Right ventricle myocardium superior (tissue), 1 donor: Measurements from ENCODE around the gene GALNT13. TPM values are rescaled to one million over a fixed set of nuclear protein-coding genes. Genes with fewer than 3 reads are reported as not detected.

Experiments used
- ATAC-seq: fragments of 200-7000 bp; cut with Tn5 transposase; one replicate; pipeline ENCODE4 v1.9.1; 2020; ENCODE audit warnings: mild to moderate bottlenecking; ENCODE audit not compliant: poor library complexity
- DNase-seq: peaks from one replicate; pipeline ENCODE4 v3.0.0-alpha.2; 2020
- intact Hi-C: fragments of 100-400 bp; cut with DNase I; formaldehyde crosslinking; loops from one replicate; pipeline ENCODE4 v1.11.2; 2022
- total RNA-seq: library from RNA; stranded (reverse); fragmentation: NEBNext Ultra II Directional; extraction: Animal tissue kit (Norgen Biotek cat#: 25700); gene quantifications from one replicate; pipeline ENCODE4 v1.2.1, GENCODE V29; 2021
- donor health status: DM: no; HTN: yes; CAD: no; lungs with severe emphysema.

The GALNT13 gene
- total RNA-seq, 1 donor from 2014 or later: not detected

DNA sequence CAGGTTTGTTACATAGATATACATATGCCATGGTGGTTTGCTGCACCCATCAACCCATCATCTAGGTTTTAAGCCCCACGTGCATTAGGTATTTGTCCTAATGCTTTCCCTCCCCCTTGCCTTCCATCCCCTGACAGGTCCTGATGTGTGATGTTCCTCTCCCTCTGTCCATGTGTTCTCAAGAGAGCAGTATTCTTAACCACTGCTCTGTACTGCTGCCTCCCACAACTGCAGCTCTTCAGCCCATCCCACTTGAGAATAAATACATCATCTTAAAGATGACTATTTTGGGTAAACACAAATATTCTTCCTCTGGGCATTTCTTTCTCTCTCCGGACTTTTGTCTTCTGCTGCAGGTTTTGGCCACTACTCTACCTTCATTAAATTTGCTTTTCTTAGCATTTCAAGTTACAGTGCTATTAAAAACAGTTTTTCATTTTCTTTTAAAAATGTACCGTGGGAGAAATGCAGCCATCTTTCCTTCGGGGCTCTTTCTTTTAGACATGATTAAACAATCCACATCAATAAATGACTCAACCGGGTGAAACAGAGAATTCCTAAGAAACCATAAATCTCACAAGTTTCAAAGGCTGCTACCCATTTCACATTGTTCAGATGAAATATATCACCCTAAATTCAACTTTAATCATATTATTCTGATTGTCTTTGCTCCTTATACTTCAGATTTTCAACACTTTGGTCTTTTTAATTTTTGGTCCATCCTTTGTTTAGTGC is 323.4 kb downstream of the GALNT13 start:
- intact Hi-C loops: no loop called here
- ATAC-seq: no peak
- DNase-seq: no peak

DNA sequence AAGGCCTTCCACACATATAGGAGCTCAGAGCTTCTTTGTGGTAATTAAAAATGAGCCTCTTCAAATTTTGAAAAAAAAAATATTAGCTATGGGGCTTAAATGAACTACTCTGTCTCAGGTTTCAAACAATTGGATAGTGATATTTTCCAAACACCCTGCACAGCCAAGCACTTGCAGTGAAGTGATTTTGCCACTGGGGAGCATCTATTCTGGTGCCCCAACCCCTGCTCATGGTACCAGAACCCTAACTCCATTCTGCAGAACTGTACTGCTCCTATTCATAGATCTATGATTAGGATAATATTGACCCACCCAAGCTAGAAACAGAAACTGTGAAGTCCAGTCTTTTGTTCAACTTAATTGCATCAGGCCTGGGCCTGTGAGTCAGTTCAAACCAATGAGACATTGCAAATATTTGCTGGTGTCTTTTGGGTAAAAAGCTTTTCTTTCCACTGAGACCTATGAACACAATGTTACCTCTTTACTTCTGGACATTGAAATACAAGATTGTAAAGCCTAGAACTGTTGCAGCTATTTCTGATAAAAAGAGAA is 324.0 kb downstream of the GALNT13 start:
- intact Hi-C loops: no loop called here
- ATAC-seq: no peak

DNA sequence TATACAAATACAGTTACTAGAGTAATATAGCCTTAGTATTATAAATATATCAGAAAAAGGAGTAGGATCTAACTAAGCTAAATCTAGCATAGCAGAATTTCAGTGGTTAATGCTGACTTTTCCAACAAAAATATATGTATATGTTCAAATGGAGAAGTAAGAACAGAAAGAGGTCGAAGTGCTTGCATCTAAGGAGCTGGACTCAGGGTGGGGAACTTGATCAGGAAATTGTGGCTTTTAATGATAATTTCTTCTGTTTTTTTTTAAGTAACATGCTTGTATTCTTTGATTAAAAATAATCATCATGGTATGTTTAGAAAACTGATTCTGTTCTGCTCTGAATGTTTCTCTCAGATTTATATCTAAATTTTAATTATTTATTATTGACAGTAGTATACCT is 327.1 kb downstream of the GALNT13 start:
- DNase-seq (no peak), ATAC-seq (no peak)
- intact Hi-C loops: no loop called here

More for the DNA sequence above, 324.0 kb downstream of the GALNT13 start:
- no peak for DNase-seq

DNA sequence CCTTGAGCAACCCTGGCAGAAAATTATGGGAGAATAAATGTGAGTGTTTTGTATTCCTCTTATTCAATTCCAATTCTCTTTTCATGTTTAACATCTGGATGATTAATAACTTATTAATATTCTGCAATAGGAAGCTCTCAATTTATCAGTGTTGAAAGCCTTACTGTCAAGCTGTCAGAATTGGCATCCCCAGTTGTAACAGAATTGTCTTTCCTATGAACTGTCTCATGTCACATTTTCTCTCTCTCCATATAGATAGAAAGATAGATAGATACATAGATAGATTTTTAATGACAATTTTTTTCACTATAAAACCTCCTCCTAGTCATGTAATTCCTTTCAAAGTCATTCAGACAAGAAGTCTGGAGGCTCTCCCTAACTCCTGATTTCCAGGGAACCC is 331.5 kb downstream of the GALNT13 start:
- intact Hi-C loops: no loop called here
- DNase-seq (no peak), ATAC-seq (no peak)

DNA sequence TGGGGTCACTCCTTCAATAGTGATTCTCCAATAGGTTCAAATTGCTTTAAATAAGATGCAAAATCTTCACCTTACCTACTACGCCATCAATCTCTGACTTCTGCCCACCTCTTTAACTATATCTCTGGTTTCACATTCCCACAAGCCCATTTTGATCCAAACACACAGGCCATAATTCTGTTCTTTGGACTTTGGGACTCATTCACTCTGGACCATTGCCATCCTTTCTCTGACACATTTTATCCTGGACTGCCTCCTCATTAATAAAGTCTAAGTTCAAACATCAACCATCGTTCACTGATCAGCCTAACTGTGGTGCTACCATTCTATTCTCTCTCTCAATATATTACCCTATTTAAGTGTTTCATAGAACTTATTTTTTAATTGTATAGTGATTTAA is 332.2 kb downstream of the GALNT13 start:
- ATAC-seq (no peak), DNase-seq (no peak)
- intact Hi-C loops: no loop called here

DNA sequence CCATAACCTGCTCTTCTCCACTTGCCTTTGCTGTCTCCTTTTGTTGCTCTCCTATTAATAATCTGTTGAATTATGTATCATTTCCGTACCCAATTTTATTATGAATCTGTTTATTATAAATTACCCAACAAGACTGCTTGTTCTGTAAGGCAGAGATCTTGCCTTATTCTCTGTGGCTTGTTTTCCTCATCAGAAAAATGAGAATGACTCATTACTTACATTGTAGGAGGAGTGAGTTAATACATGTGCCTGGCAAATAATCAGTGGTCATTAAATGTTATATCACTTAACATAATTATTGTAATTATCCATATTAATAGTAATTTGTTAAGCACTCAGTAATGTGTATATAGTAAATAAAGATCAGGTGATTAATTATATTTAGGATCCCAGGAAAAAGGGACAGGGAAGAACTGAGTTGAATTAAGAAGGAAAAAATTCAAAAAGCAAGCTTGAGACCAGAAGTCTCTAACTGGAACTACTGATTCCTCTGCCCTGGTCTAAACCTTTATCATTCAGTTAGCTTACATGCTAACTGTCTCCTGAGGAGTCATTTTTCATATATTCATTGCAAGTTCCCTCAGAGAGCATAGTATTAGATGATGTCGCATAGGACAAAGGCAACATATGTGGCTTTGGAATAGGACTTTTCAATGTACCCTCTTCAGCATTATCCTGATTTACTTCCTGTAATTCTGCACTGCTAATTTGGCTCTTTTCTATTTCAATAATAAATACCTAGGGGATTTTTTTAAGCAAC is 335.7 kb downstream of the GALNT13 start:
- ATAC-seq (no peak), DNase-seq (no peak)
- intact Hi-C loops: no loop called here

DNA sequence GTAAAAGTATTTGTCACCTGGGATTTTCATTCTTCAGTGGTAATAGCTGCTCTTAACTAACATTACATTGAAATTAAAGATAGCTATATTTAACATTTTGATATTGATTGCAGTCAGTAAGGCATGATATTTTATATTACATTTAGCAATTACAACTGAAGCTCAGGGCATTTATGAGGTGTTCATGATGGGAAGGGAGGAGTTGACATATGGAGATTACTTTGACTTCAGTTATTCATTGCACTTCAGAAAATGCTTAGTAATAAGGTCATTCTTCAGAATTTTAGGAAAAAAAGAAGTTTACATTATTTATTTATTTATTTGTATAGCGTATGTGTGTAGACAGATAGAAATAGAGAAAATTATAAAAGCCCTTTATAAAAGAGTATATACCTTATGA is 352.0 kb downstream of the GALNT13 start:
- intact Hi-C loops: no loop called here
- no peak for DNase-seq
- no peak for ATAC-seq

DNA sequence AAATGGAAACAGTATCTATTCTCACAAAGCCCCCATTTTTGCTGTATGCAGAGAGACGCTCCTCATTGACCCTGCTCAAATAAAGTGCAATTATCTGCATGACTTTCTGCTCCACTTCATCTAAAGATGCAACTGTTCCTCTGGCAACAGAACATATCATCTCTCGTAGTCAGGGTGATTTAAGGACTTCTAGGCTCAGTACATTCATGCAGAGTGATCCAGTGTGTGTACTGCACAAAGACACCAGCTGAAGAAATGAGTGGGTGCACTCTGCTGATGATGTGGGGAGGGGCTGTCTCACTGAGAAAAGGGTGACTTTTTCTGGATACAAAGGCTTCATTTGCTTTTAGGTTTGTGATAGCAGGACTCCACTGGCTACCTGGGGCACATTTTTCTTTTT is 355.2 kb downstream of the GALNT13 start:
- ATAC-seq (no peak), DNase-seq (no peak)
- intact Hi-C loops: no loop called here

DNA sequence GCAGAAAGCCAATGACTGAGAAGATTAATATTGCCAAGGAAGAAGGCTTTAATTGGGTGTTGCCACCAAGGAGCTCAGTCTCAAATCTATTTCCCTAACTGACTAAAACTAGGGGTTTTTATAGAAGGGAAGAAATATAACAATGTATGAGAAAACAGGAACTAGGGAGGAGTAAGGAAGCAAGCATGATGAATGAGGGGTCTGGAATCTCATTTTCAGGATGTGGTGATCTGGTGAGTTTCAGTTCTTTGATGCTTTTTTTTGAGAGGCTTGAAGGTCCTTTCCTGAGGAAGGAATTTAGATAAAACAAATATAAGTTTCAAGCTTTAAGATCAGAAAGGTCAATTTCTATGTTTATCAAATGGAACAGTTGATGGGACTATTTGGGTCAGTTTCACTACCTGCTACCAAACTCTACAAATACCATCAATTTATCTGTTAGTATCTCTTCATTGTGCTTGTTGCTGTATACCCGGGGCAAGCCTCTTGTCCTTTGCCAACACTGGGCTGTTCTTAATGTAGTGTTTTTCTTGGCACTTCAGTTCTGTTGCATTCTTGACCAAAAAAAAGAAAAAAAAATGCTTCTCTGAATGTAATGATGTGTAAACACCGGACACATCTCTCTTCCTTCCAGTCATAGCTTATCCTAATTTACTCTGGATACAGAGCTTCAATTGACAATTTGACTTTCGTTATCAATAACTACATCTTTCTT is 357.0 kb downstream of the GALNT13 start:
- ATAC-seq (no peak), DNase-seq (no peak)
- intact Hi-C loops: no loop called here

DNA sequence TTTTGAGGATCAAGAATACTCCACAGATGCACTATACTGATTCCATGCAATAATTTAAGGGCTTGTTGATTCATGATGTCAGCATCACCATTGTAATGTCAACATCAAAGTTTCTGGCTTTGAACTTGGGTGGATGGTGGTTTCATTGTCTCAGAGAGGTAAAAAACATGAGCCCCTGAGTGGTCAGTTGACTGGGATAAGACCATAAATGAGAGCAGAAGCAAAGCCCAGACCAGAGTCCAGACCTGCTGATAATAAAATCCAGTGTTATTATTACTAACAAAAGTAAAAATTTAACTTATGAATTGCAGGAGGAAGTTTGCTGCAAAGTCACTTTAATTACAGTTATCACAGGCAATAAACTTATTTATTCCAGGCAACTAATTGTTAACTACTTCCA is 358.2 kb downstream of the GALNT13 start:
- ATAC-seq (no peak), DNase-seq (no peak)
- intact Hi-C loops: no loop called here

DNA sequence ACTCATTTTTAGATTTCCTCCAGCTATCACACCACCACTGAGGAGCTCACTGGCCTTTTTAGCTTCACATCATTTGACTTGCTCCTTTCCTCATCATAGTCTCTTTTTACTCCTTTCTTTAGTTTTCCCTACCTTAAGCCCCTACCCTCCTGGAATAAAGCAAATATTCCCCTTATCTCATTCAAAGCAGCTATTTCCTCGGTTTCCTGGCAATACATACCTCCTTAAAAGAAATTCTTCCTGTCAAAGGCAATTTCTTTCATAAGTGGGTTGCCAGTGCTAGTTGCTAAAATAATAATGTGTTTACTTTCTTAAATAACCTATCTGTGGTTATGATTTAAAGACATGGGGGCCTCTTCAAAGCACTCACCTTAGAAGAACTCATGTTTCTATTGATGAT is 359.3 kb downstream of the GALNT13 start:
- intact Hi-C loops: no loop called here
- ATAC-seq (no peak), DNase-seq (no peak)

DNA sequence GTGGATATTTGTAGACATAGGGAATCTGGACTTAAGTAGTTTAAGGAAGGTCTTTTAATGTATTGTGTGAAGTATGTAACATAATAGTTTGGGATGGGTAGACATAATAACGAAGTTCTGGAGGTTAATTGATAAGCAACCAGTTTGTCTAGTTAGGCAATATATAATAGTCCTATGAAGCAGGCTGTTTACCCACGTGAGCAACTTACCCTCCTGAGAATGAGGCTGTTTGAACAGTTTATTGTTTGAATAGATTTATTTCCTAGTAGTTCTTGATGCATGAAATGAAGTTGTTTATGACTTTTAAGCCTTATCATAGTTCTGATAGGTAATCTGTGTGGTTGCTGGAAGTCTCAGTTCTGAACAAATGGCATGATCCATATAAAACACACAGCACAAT is 361.5 kb downstream of the GALNT13 start:
- ATAC-seq (no peak), DNase-seq (no peak)
- intact Hi-C loops: no loop called here

DNA sequence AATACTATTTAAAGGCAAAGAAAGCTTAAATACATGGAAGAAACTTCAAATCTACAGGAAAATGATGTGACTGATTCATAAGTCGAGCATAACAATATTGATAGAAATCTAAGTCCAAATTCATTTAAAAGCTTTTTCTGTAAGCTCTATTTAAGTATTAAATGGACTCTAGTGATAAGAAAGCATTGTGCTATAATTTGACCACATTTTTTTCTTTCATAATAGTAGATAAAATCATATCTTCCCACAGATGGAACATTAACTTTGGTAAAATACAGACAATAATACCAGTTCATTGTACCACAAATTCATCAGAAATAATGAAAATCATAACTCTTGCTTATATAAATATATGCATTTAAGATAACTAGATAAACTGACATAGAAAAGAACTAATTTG is 366.5 kb downstream of the GALNT13 start:
- ATAC-seq (no peak), DNase-seq (no peak)
- intact Hi-C loops: no loop called here

DNA sequence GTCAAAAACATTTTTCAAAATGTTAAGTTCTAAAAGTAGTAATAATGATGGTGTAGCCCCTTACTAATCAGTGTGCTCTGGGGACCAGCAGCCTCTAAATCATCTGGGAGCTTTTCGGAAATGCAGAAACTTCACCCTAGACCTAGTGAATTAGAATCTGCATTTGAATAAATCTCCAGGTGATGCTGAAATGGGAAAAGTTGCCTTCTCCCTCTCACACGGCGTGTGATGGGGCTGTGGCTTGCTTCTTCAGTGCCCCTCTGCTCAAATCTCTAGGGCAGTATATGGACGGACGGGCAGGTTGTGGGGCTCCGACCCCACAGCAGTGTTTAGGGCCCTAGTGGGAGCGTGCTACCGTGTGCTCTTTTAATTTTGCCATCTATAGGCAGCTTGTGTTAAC is 368.6 kb downstream of the GALNT13 start:
- intact Hi-C loops: no loop called here
- ATAC-seq: no peak
- DNase-seq: no peak

DNA sequence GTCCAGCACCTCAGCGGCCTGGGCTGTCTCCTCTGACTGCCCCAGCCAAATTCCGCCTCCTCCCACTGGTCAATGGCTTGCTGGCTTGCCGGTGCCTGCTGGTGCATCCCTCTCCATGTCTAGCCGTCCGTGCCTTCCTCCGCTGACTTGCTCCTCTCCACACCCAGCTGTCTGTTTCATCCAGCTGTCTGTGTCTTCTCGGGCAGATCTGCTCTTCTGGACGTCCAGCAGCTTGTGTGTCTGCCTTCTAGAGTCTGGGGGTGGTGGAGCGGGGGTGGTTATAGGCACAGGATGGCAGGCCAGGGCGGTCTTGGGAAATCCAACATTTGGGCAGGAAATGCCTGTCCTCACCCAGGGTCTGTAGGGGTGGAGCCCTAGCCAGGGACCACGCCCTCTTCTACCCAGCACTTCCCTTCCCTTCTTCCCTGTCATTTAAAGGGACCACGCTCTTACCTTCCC is 369.2 kb downstream of the GALNT13 start:
- no peak for DNase-seq
- ATAC-seq: no peak
- intact Hi-C loops: no loop called here

DNA sequence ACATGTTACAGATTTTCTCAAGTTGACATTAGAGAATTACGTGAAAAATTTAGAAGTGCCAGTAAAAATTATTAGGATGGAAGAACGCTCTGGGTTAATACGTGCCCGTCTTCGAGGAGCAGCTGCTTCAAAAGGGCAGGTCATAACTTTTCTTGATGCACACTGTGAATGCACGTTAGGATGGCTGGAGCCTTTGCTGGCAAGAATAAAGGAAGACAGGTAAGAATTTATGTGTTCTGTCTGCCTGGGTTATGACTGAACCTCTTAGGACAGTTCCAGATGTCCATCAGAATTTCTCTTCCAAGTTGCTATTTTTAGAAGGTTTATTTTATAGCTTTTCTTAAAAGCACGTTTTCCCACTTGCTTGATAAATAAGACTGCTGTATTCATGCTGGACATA is 371.0 kb downstream of the GALNT13 start:
- intact Hi-C loops: no loop called here
- ATAC-seq (no peak), DNase-seq (no peak)

DNA sequence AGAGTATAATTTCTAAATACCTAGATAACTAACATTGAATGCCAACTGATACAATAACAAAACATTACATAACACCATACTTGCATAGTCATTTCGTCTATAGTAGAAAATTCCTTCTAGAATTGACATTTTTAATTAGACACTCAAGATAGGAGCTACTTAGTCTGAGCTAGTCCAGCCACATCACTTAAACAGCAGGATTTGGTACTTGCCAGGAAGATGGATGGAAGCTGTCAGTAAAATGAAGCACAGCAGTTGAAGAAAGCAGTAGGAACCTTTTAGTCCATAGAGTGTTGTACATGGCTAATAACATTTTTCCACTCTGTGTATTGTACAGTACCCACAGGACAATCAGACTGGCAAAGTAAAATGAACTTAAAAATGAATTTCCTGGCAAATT is 372.0 kb downstream of the GALNT13 start:
- intact Hi-C loops: no loop called here
- DNase-seq (no peak), ATAC-seq (no peak)

DNA sequence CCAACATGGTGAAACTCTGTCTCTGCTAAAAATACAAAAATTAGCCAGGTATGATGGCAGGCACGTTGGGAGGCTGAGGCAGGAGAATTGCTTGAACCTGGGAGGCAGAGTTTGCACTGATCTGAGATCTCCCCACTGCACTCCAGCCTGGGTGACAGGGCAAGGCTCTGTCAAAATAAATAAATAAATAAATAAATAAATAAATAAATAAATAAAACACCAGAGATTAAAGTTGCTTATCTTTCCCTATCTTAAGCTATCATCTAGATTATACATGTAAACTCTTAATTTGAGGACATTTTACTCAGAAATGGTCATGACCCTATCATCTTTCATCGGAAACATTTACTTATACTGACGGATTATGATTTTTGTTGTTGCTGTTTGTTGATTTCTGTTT is 373.2 kb downstream of the GALNT13 start:
- intact Hi-C loops: no loop called here
- ATAC-seq (no peak), DNase-seq (no peak)

DNA sequence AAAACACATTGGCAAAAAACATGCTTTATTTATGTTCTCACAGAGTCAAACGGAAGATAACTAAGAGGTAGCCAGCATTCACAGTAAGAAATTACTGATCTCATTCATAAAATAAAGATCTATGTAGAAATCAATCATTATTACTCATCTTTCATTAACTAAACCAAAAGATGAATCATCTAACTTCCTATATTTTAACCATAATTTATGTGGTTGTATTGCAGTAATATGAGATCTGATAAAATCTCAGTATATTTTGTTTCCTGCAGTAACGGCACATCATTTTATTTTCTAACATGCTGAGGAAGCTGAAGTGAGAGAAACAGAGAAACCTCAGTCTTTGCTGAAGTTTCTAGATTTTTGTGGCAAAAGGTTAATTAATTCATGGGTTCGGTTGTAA is 375.8 kb downstream of the GALNT13 start:
- DNase-seq: no peak
- intact Hi-C loops: no loop called here

DNA sequence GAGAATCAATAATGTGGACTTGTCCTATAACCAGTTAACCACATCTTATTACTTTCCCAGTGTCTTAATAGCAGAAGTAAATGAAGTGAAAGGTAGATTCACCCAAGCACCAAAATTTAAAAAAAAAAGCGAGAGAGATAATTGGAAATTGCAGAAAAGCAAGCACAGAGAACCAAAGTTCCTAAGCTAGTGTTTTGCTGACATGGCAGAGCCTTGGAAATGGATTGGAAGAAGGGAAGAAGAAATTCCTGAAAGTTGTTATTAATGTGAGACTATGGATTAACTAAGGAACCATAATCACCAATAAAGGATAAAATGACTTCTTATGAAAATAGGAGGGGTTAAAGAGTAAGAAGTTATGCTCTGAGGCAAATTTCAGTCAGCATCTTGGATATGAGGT is 384.4 kb downstream of the GALNT13 start:
- no peak for DNase-seq
- ATAC-seq: no peak
- intact Hi-C loops: no loop called here

More for the DNA sequence above, 375.8 kb downstream of the GALNT13 start:
- no peak for ATAC-seq
